T-helper 2 cell (primary cell): ENCODE results near the gene ZHX3.
A peak's percentile ranks its signal among the peaks of the same experiment; 100 is the strongest.
"Not testable (repeated sequence)": the region's sequence is repeated elsewhere in the genome, so short reads cannot be mapped to it uniquely, and the experiment has no call there.

Source experiments
- DNase-seq, 5 experiments: peaks; one replicate each; pipeline versions ENCODE4 v3.0.0 to v3.0.0-alpha.2; 2012 to 2022

Gene ZHX3

GRCh38 chr20:41249411-41250281 lies 67.9 kb downstream of the ZHX3 start:
- no peak for DNase-seq

GRCh38 chr20:41248368-41249024 lies 69.0 kb downstream of the ZHX3 start:
- DNase-seq, result no peak

GRCh38 chr20:41247523-41248367 lies 69.8 kb downstream of the ZHX3 start:
- DNase-seq, result no peak

- DNase-seq, result peak in 1 of 5 experiments; percentile 46
Measured at GRCh38 chr20:41245086-41245707, 72.3 kb downstream of the ZHX3 start.

- peak in 1 of 5 experiments; percentile 60 for DNase-seq
Measured at GRCh38 chr20:41242807-41243206, 74.7 kb downstream of the ZHX3 start.

GRCh38 chr20:41242352-41242751 lies 75.2 kb downstream of the ZHX3 start:
- DNase-seq, result no peak

- DNase-seq, result not testable (repeated sequence)
Measured at GRCh38 chr20:41237233-41237632, 80.3 kb downstream of the ZHX3 start.

- not testable (repeated sequence) for DNase-seq
Measured at GRCh38 chr20:41236818-41237217, 80.7 kb downstream of the ZHX3 start.

- DNase-seq, result peak in 1 of 5 experiments; percentile 19
Measured at GRCh38 chr20:41234546-41234945, 83.0 kb downstream of the ZHX3 start.

- DNase-seq, result no peak
Measured at GRCh38 chr20:41234041-41234440, 83.5 kb downstream of the ZHX3 start.

- no peak for DNase-seq
Measured at GRCh38 chr20:41232973-41233926, 84.3 kb downstream of the ZHX3 start.

- no peak for DNase-seq
Measured at GRCh38 chr20:41231136-41231535, 86.4 kb downstream of the ZHX3 start.

GRCh38 chr20:41230136-41230535 lies 87.4 kb downstream of the ZHX3 start:
- DNase-seq, result no peak

- no peak for DNase-seq
Measured at GRCh38 chr20:41229259-41229658, 88.3 kb downstream of the ZHX3 start.

- no peak for DNase-seq
Measured at GRCh38 chr20:41228858-41229257, 88.7 kb downstream of the ZHX3 start.

- no peak for DNase-seq
Measured at GRCh38 chr20:41226426-41226825, 91.1 kb downstream of the ZHX3 start.

GRCh38 chr20:41225091-41225490 lies 92.4 kb downstream of the ZHX3 start:
- DNase-seq, result no peak

- no peak for DNase-seq
Measured at GRCh38 chr20:41224281-41224680, 93.2 kb downstream of the ZHX3 start.

- DNase-seq, result no peak
Measured at GRCh38 chr20:41223112-41223511, 94.4 kb downstream of the ZHX3 start.

GRCh38 chr20:41222703-41223102 lies 94.8 kb downstream of the ZHX3 start:
- DNase-seq, result no peak

- DNase-seq, result no peak
Measured at GRCh38 chr20:41222296-41222695, 95.2 kb downstream of the ZHX3 start.
